AG09309 (cell line): ENCODE data around the gene RTN4R.
"Not testable (repeated sequence)": the region's sequence is repeated elsewhere in the genome, so short reads cannot be mapped to it uniquely, and the experiment has no call there.

Experiments
- DNase-seq: peaks from one replicate; pipeline ENCODE4 v3.0.0-alpha.2; 2010; ENCODE audit warnings: low read depth
- H3K4me3 ChIP-seq: 2 replicates; pipeline ENCODE4 v1.5.1; 2011; ENCODE audit warnings: mild to moderate bottlenecking, low read depth, low read length, moderate library complexity; ENCODE audit not compliant: control insufficient read depth
- TF ChIP-seq, protein P1 (sequence below): IDR thresholded peaks from 2 replicates; pipeline ENCODE4 v1.5.1; 2011; ENCODE audit warnings: mild to moderate bottlenecking, low read depth, low read length, inconsistent platforms; ENCODE audit not compliant: insufficient read depth, control insufficient read depth; ENCODE audit errors: missing control alignments

The RTN4R gene

GRCh38 chr22:20312396-20313191, 44.5 kb upstream of the RTN4R start:
- TF ChIP-seq, protein P1, sequence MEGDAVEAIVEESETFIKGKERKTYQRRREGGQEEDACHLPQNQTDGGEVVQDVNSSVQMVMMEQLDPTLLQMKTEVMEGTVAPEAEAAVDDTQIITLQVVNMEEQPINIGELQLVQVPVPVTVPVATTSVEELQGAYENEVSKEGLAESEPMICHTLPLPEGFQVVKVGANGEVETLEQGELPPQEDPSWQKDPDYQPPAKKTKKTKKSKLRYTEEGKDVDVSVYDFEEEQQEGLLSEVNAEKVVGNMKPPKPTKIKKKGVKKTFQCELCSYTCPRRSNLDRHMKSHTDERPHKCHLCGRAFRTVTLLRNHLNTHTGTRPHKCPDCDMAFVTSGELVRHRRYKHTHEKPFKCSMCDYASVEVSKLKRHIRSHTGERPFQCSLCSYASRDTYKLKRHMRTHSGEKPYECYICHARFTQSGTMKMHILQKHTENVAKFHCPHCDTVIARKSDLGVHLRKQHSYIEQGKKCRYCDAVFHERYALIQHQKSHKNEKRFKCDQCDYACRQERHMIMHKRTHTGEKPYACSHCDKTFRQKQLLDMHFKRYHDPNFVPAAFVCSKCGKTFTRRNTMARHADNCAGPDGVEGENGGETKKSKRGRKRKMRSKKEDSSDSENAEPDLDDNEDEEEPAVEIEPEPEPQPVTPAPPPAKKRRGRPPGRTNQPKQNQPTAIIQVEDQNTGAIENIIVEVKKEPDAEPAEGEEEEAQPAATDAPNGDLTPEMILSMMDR, result no peak
- H3K4me3 ChIP-seq, result no peak overlapping the region
- DNase-seq, result no peak

GRCh38 chr22:20311249-20312062, 43.3 kb upstream of the RTN4R start:
- H3K4me3 ChIP-seq, DNase-seq: not testable (repeated sequence)

DNA sequence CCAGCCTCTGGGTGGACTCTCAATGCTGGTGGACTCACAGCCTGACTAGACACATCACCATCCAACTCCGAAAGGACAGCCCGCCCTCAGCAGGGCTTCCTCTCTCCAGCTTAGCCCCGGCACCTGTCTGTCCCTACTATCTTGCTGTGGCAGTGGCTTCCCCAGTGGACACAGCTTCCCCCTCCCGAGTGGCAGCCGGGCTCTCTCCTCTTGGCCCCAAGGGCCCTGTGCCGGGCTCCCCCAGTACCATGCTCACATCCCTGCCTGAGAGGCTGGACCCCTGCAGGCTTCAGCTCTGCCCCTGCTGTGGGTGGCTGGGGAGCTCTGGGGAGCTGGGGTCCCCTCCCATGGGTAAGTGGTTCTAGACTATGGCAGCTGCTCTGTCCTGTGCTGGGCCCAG, 42.7 kb upstream of the RTN4R start:
- DNase-seq, H3K4me3 ChIP-seq: not testable (repeated sequence)

GRCh38 chr22:20310180-20310579, 42.1 kb upstream of the RTN4R start:
- not testable (repeated sequence) for DNase-seq, H3K4me3 ChIP-seq

- DNase-seq, H3K4me3 ChIP-seq: not testable (repeated sequence)
Observed at GRCh38 chr22:20308806-20309650, 40.9 kb upstream of the RTN4R start.

DNA sequence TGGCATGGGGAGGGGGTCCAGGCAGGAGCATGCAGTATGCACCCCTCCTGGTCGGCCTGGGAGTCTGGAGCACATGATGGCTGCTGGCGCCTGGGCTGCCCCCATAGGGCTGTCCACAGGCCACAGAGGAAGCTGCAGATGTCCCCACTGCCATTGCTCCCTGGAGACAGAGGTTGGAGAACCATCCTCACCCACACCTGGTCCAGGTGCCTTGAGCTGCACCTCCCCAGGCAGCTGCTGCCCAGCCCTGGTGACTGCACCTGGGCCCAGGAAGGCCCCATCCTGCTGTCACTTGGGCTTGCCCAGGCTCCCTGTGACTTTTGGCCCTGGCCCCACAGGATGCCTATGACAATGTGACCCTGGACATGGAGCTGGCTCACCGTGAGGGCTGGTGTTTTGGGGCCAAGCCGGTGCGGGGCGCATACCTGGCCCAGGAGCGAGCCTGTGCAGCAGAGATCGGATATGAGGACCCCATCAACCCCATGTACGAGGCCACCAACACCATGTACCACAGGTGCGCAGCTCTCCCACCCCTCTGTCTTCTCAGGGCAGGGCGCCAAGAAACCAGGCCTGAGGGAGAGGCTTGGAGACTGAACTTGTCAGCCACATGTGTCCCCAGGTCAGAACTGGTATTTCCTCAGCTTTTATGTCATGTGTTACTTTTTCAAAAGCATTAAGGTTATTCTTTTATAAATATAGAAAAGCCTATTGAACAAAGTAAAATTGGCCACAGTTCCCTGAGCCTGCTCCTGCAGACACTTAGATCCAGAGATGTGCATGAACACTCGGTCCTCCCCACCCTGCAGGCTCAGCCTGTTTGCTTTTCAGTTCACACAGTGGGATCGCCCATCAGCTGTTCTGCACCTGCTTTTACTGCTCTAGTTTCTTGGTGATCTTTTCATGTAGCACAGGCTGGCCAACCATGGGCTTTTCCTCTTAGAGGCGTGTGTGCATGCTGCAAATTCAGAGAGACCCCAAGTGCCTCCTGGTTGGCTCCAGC, 39.6 kb upstream of the RTN4R start:
- not testable (repeated sequence) for H3K4me3 ChIP-seq, DNase-seq

DNA sequence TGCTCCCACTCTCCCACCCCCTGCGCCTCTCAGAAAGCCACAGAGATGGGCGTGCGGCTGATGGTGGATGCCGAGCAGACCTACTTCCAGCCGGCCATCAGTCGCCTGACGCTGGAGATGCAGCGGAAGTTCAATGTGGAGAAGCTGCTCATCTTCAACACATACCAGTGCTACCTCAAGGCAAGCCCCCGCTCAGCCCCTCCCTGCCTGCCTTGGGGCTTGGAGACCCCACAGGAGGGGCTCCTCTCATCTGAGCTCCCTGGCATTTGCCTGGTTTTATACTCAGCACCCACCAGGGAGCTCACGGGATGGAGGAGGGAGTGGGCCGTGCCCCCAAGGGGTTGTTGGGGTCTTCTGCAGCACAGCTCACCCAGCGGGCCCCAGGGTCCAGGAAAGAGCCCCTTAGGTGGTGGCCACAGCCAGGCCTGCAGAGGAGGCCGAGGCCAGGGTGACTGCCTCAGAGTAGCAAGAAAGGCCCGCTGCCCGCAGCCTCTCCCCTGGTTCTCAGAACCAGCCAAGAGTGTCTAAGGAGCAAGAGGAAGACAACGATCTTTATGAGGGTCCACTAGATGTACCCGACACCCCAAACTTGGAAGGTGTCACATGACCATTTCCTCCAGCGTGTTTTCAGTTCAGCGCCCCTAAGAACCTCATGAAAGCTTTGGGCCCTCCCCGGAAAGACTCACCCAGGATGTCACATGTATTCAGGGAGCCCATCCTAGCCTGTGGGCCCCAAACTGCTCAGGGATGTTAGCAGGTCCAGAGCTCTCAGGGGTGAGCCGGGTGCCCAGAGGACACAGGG, 38.7 kb upstream of the RTN4R start:
- DNase-seq, H3K4me3 ChIP-seq: not testable (repeated sequence)

DNA sequence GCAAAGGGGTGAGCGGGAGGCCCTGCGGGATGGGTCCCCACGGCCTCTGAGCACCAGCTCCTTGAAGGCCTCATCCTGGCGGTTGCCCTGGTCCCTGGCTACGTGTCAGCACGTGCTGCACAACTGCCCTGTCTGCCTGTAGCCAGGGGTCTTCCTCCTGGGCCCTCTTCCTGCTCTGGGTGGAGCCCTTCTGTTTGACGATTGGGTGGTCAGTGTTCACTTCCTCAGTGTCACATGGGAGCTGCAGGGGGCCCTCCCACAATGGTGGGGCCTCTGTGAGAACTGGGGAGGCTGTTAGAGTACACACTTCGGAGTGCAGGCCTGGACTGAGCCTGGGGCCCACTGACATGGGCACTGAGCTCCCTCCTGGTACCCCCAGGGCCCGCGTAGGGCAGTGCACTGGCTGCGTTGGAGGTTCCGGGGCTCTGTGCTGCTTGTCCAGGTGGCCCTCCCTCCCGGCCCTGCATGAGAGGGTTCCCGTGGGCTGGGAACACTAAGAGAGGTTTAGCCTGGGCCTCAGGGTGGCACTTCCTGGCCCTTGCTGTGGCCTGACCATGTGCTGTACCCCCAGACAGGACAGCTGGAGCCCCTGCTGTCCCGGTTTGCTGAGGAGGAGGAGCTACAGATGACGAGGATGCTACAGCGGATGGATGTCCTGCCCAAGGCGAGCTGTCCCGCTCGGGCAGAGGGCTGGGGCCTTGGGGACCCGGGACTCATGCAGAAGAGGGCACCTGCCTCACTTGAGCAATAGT, 38.0 kb upstream of the RTN4R start:
- DNase-seq, result no peak
- TF ChIP-seq, protein P1, result no peak

DNA sequence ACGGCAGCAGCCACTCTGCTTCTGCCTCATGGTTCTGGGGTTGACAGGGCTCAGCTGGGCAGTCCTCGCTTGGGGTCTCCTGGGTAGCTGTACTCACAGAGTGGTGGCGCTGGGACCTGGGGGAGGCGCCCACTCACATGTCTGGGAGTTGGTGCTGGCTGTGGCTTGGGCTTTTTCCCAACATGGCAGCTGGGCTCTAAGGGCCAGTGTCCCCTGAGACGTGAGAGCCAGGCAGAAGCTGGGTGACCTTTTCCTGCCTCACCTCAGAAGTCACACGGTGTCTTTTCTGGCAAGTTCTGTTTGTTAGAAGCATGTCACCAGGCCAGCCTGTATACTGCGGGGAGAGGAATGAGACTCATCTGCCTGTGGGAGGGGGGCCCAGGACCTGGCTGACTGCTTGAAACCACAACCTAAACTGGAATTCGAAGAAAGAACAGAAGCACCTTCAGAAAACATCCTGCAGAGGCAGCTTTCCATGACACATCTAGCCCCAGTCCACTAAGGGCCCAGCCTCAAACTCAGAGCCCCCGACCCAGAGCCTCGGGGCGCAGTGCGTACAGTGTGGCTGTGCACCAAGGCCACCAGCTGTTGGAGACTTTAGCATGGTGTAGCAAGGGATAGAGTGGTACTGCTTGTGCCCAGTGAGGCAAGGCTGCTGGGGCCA, 37.2 kb upstream of the RTN4R start:
- not testable (repeated sequence) for H3K4me3 ChIP-seq, DNase-seq

More for the DNA sequence above, 38.0 kb upstream of the RTN4R start:
- no peak overlapping the region for H3K4me3 ChIP-seq
